SK-N-SH (cell line): ENCODE data around the gene COA4. TPM values are rescaled to one million over a fixed set of nuclear protein-coding genes. Genes with fewer than 3 reads are reported as not detected.

ENCODE experiments used
- CTCF ChIA-PET: fragments of 300-600, 350-600 bp; formaldehyde crosslinking; extraction: SDS; loops from one replicate; lab custom pipeline; 2021; lab: Yijun Ruan, JAX
- POLR2A ChIA-PET: fragments of 350-600 bp; sonication (Branson Sonifier 250); formaldehyde crosslinking; extraction: SDS; loops from one replicate; lab custom pipeline; 2020; ENCODE audit warnings: antibody characterized with exemption, inconsistent platforms; lab: Yijun Ruan, JAX
- DNase-seq: peaks from one replicate; pipeline ENCODE4 v3.0.0; 2012
- H2AFZ ChIP-seq: fragments of 200-600 bp; sonication (generic); 2 replicates; pipeline ENCODE4 v1.8.1; 2016; ENCODE audit warnings: antibody characterized with exemption, mild to moderate bottlenecking, low read depth
- H3F3A ChIP-seq: fragments of 200-600 bp; sonication (generic); replicated peaks from 2 replicates; pipeline ENCODE3; 2016; ENCODE audit warnings: antibody characterized with exemption, mild to moderate bottlenecking; ENCODE audit not compliant: insufficient read depth
- H3K27ac ChIP-seq, 2 experiments: fragments of 200-500 bp in 1 of 2; fragments of 200-600 bp in 1 of 2; sonication (Bioruptor generic) in 1 of 2; sonication (generic), shearing (Covaris generic) in 1 of 2; 2 replicates each; pipeline versions ENCODE4 v1.5.1 to v1.6.1; 2014 to 2016; ENCODE audit warnings: low read depth in 2 of 2, inconsistent platforms in 1 of 2, low read length in 1 of 2, mild to moderate bottlenecking in 1 of 2, mixed read lengths in 1 of 2
- H3K27me3 ChIP-seq: fragments of 200-600 bp; sonication (generic), shearing (Covaris generic); 2 replicates; pipeline ENCODE4 v1.6.1; 2016; ENCODE audit warnings: mixed run types; ENCODE audit not compliant: insufficient read depth
- H3K36me3 ChIP-seq, 2 experiments: fragments of 200-500 bp in 1 of 2; fragments of 200-600 bp in 1 of 2; sonication (Bioruptor generic) in 1 of 2; sonication (generic) in 1 of 2; replicated peaks in 1 of 2; 2 replicates each; pipeline versions ENCODE3 to v1.5.1; 2014 to 2016; ENCODE audit warnings: low read length in 1 of 2, mild to moderate bottlenecking in 1 of 2; ENCODE audit not compliant: insufficient read depth in 2 of 2, control insufficient read depth in 1 of 2
- H3K4me1 ChIP-seq, 2 experiments: fragments of 200-500 bp in 1 of 2; fragments of 200-600 bp in 1 of 2; sonication (Bioruptor generic) in 1 of 2; sonication (generic), shearing (Covaris generic) in 1 of 2; 2 replicates each; pipeline versions ENCODE4 v1.5.1 to v1.6.1; 2014 to 2016; ENCODE audit warnings: low read depth in 1 of 2, low read length in 1 of 2, mixed run types in 1 of 2; ENCODE audit not compliant: insufficient read depth in 2 of 2, control insufficient read depth in 1 of 2
- H3K4me2 ChIP-seq: fragments of 200-600 bp; sonication (generic), shearing (Covaris generic); 2 replicates; pipeline ENCODE4 v1.6.1; 2017; ENCODE audit warnings: mixed run types
- H3K4me3 ChIP-seq, 2 experiments: fragments of 200-500 bp in 1 of 2; fragments of 200-600 bp in 1 of 2; sonication (Bioruptor generic) in 1 of 2; sonication (generic), shearing (Covaris generic) in 1 of 2; 2 replicates each; pipeline versions ENCODE4 v1.5.1 to v1.8.1; 2014 to 2016; ENCODE audit warnings: low read depth in 2 of 2, inconsistent platforms in 1 of 2, low read length in 1 of 2, mild to moderate bottlenecking in 1 of 2, mixed read lengths in 1 of 2, moderate library complexity in 1 of 2
- H3K79me2 ChIP-seq: fragments of 200-600 bp; sonication (generic); 2 replicates; pipeline ENCODE4 v1.8.1; 2017; ENCODE audit warnings: mild to moderate bottlenecking; ENCODE audit not compliant: insufficient read depth
- H3K9ac ChIP-seq: fragments of 200-600 bp; sonication (generic); 2 replicates; pipeline ENCODE4 v1.6.1; 2017; ENCODE audit warnings: mixed run types
- H3K9me2 ChIP-seq: fragments of 200-600 bp; sonication (generic); 2 replicates; pipeline ENCODE4 v1.6.1; 2017; ENCODE audit warnings: mixed run types
- H3K9me3 ChIP-seq: fragments of 200-600 bp; sonication (generic); 2 replicates; pipeline ENCODE4 v1.6.1; 2017; ENCODE audit warnings: mixed run types, mild to moderate bottlenecking, moderate library complexity
- H4K20me1 ChIP-seq: fragments of 200-600 bp; sonication (generic); 2 replicates; pipeline ENCODE4 v1.6.1; 2017; ENCODE audit warnings: mild to moderate bottlenecking, mixed run types; ENCODE audit not compliant: insufficient read depth
- CTCF ChIP-seq: fragments of 200-600 bp; sonication (generic); IDR thresholded peaks from 2 replicates; pipeline ENCODE4 v1.6.1; 2017; ENCODE audit warnings: antibody characterized with exemption, mild to moderate bottlenecking, moderate library complexity
- EP300 ChIP-seq, 2 experiments: IDR thresholded peaks; 2 replicates each; pipeline versions ENCODE4 v1.4.0 to v1.6.1; 2012; ENCODE audit warnings: borderline replicate concordance in 1 of 2, low read depth in 1 of 2, low read length in 1 of 2
- FOXJ3 ChIP-seq: sonication (generic); formaldehyde crosslinking; IDR thresholded peaks from 2 replicates; pipeline ENCODE4 v1.5.1; 2020; ENCODE audit warnings: mild to moderate bottlenecking, missing genetic modification reagents
- FOXM1 ChIP-seq: IDR thresholded peaks from 2 replicates; pipeline ENCODE4 v1.4.0; 2012; ENCODE audit warnings: low read depth, mild to moderate bottlenecking
- GATA2 ChIP-seq: sonication (generic); formaldehyde crosslinking; IDR thresholded peaks from 2 replicates; pipeline ENCODE4 v1.5.0; 2020; ENCODE audit warnings: mild to moderate bottlenecking, missing genetic modification reagents
- IRF3 ChIP-seq: fragments of 150-350 bp; IDR thresholded peaks from 2 replicates; pipeline ENCODE4 v1.6.1; 2016; ENCODE audit warnings: mild to moderate bottlenecking, low read depth, low read length
- JUND ChIP-seq: IDR thresholded peaks from 2 replicates; pipeline ENCODE4 v1.4.0; 2012
- MEF2A ChIP-seq: IDR thresholded peaks from 2 replicates; pipeline ENCODE4 v1.4.0; 2012; ENCODE audit warnings: low read depth, borderline replicate concordance
- MXI1 ChIP-seq: IDR thresholded peaks from 2 replicates; pipeline ENCODE4 v1.6.1; 2012; ENCODE audit warnings: mild to moderate bottlenecking, low read depth, low read length, improper control_type of control experiment
- NFIC ChIP-seq: IDR thresholded peaks from 2 replicates; pipeline ENCODE4 v1.4.0; 2012; ENCODE audit warnings: borderline replicate concordance
- PBX3 ChIP-seq: IDR thresholded peaks from 2 replicates; pipeline ENCODE4; 2012
- RAD21 ChIP-seq: IDR thresholded peaks from 2 replicates; pipeline ENCODE4 v1.6.1; 2012; ENCODE audit warnings: mild to moderate bottlenecking, low read length
- REST ChIP-seq: IDR thresholded peaks from 2 replicates; pipeline ENCODE4 v1.6.1; 2012; ENCODE audit warnings: mild to moderate bottlenecking, low read depth, low read length, moderate library complexity
- RXRA ChIP-seq: IDR thresholded peaks from 2 replicates; pipeline ENCODE4 v1.4.0; 2012; ENCODE audit warnings: low read depth, mild to moderate bottlenecking, borderline replicate concordance
- SMC3 ChIP-seq: IDR thresholded peaks from 2 replicates; pipeline ENCODE4 v1.6.1; 2012; ENCODE audit warnings: low read depth, low read length, improper control_type of control experiment
- TAF1 ChIP-seq: IDR thresholded peaks from 2 replicates; pipeline ENCODE4 v1.6.1; 2012; ENCODE audit warnings: low read depth, mild to moderate bottlenecking, low read length, moderate library complexity, borderline replicate concordance
- TEAD4 ChIP-seq: IDR thresholded peaks from 2 replicates; pipeline ENCODE4 v1.4.0; 2012; ENCODE audit warnings: mild to moderate bottlenecking, borderline replicate concordance; ENCODE audit not compliant: insufficient read depth
- USF1 ChIP-seq: IDR thresholded peaks from 2 replicates; pipeline ENCODE4 v1.4.0; 2012; ENCODE audit warnings: low read depth, borderline replicate concordance
- ZBTB33 ChIP-seq: IDR thresholded peaks from 2 replicates; pipeline ENCODE4 v1.4.0; 2012; ENCODE audit warnings: low read depth, borderline replicate concordance
- WGBS: methylation state at CpG from one replicate; pipeline ENCODE4 v1.1.6; 2017; ENCODE audit warnings: low lambda C conversion rate; 5-methylcytosine and 5-hydroxymethylcytosine counted together
- polyA plus RNA-seq, 3 experiments: library from polyadenylated mRNA; depleted of rRNA; stranded (reverse); fragments of >200 nt; gene quantifications; 2 replicates each; pipeline ENCODE4 v1.2.3, GENCODE V29; 2012

The COA4 gene
- polyA plus RNA-seq, 1 of the 3 experiments (the other 2 are of a cell fraction) = 171 TPM

GRCh38 chr11:73830261-73830660 lies 46.4 kb downstream of the COA4 start:
- no peak for DNase-seq
- POLR2A ChIA-PET = no interaction called here
- no peaks in the 10 kb centered on the region for H3K4me1 ChIP-seq
- no peak overlapping the region for H3K4me2 ChIP-seq
- peaks cover 0 to 4% of the 10 kb centered on the region in 2 experiments for H3K36me3 ChIP-seq
- no peak overlapping the region for H3K9ac ChIP-seq
- H3K79me2 ChIP-seq = no peaks in the 10 kb centered on the region
- H3K27ac ChIP-seq = no peak overlapping the region
- no peaks in the 10 kb centered on the region for H3K9me3 ChIP-seq
- 80% methylated on average over 1 of the region's 1 CpG for WGBS
- CTCF ChIA-PET = no interaction called here
- H3K4me3 ChIP-seq = no peak overlapping the region
- H3K9me2 ChIP-seq = no peaks in the 10 kb centered on the region
- no peak for TF ChIP-seq GATA2 (CRISPR knock-in tag)
- TF ChIP-seq MEF2A = no peak
- TF ChIP-seq USF1 = no peak
- TF ChIP-seq TEAD4 = no peak
- no peak for TF ChIP-seq CTCF
- TF ChIP-seq PBX3 = no peak
- no peak for TF ChIP-seq MXI1
- no peak for TF ChIP-seq TAF1
- TF ChIP-seq RAD21 = no peak
- no peak for TF ChIP-seq ZBTB33
- TF ChIP-seq FOXM1 = no peak
- no peak for TF ChIP-seq RXRA
- no peak for TF ChIP-seq NFIC
- no peak for TF ChIP-seq REST
- no peak for TF ChIP-seq JUND
- no peak for TF ChIP-seq FOXJ3 (CRISPR knock-in tag)
- no peak for TF ChIP-seq SMC3
- no peak for TF ChIP-seq EP300 (IDR thresholded peaks at IDR 0.05; ENCODE audit: borderline replicate concordance in 1 of 2, low read depth in 1 of 2, low read length in 1 of 2)
- TF ChIP-seq IRF3 = no peak
- no peaks in the 10 kb centered on the region for H3F3A ChIP-seq
- H4K20me1 ChIP-seq = no peaks in the 10 kb centered on the region
- H2AFZ ChIP-seq = no peak overlapping the region
- no peaks in the 10 kb centered on the region for H3K27me3 ChIP-seq
